ENCODE measurements around the gene ZNF507.
"Not testable (repeated sequence)": the region's sequence is repeated elsewhere in the genome, so short reads cannot be mapped to it uniquely, and the experiment has no call there.

Gene ZNF507

DNA sequence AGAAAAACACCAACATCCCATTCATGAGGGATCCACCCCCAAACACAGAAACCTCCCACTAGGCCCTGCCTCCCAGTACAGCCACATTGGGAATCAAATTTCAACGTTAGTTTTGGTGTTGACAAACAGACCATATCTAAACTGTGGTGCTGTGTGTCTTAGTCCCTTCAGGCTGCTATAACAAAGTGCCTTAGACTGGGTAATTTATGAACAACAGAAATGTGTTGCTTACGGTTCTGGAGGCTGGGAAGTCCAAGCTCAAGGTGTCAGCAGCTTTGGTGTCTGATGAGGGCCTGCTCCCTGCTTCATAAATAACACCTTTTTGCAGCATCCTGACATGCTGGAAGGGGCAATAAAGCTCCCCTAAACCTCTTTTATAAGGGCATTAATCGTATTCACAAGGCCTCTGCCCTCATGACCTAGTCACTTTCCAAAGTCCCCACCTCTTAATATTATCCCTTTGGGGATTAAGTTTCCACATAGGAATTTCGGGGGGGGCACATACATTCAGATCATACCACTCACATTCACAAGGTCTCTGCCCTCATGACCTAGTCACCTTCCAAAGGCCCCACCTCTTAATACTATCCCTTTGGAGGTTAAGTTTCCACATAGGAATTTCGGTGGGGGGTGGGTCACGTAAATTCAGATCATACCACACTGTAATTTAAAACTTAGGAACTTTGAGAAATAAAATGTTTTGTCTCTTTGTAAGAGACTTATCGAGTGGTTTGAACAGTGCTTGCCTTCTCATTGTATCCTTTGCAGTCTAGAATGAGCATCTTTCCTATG is 27.5 kb downstream of the ZNF507 start:
- DNase-seq: no peak

DNA sequence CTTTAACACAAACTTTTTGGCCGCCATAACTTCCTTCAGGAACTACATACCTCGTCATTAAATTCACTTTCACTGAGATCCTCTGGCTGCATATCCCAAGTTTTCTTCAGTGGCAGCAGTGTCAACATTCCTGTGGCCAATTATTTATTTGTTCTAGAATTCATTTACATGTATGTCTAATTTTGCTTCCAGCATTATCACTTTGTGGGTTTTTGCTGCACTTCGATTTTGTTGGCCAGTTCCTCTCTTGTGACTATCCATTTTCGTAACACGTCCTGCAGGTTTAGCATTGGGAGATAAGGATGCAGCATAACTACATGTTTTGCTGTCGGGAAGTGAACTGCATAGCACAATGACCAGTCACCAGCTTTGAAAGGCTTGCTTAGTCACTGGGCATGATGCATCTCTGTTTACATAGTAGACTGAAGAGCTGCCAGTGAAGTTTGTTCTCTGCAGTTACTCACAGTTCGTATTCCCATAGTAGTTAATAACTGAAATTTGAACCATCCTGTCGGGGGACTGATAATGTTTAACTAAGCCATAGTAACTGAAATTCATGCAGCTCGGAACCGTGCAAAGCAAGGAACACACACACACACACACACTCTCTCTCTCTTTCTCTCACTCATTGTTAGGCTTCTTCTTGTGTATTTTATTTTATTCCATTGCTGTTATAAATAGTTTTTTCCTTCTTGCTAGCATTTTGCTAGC is 28.3 kb downstream of the ZNF507 start:
- DNase-seq: peak; percentile 76

DNA sequence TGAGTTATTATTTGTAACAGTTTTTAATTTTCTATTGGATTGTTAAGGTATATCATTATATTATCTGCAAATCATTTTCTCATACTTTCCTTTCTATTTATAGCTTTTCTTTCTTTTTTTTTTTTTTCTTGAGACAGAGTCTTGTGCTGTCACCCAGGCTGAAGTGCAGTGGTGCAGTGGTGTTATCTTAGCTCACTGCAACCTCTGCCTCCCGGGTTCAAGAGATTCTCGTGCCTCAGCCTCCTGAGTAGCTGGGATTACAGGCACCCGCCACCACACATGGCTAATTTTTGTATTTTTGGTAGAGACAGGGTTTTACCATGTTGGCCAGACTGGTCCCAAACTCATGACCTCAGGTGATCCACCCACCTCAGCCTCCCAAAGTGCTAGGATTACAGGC is 29.0 kb downstream of the ZNF507 start:
- not testable (repeated sequence) for DNase-seq

DNA sequence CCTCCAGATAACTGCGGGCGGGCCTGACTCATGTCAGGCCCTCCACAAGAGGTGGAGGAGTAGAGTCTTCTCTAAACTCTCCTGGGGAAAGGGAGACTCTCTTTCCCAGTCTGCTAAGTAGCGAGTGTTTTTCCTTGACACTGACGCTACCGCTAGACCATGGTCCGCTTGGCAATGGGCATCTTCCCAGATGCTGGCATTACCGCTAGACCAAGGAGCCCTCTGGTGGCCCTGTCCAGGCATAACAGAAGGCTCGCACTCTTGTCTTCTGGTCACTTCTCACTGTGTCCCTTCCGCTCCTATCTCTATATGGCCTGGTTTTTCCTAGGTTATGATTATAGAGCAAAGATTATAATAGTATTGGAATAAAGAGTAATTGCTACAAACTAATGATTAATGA is 31.7 kb downstream of the ZNF507 start:
- peak; percentile 7 for DNase-seq

DNA sequence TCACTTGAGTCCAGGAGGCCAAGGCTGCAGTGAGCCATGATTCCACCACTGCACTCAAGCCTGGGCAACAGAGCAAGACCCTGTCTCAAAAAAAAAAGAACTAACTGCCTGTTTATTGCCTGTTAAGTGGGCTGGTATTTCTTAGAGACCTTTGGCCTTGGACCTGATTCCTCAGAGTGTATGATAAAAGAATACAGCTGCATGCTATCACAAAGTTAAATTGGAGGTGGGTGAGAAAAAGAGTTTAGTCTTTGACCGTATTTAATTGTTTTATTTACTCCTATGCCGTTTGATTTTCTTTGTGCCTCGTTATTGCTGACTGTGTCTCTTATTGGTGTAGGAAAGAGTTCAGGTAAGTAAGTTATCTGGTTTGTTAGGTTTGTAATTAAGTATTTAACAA is 34.9 kb downstream of the ZNF507 start:
- no peak for DNase-seq

DNA sequence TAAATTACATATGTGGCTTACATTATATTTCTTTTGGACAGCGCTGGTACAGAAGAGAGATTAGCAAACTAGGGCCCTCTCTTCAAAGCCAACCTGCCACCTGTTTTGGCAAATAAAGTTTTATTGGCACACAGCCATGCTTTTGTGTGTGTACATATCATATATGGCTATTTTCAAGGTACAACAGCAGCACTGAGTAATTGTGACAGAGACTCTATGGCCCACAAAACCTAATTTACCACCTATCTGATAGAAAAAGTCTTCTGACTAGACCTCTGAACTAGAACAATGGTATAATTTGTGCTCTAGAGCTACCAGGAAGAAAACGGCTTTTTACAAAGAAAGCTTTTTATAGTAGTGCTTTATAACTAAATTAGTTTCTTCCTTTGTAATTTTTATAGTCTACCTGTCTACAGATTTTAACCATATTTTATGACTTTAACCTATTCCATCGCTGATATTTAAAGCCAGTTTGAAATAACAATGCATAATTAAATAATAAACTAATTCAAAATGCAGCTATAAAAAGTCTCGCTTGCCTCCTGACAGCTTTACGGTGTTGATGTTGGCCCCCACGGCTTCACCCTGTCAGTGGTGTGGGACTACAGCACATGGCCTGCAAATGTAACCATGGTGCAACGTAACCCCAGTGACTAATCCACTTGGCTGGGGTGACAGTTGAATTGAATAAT is 42.4 kb downstream of the ZNF507 start:
- DNase-seq: peak; percentile 78

DNA sequence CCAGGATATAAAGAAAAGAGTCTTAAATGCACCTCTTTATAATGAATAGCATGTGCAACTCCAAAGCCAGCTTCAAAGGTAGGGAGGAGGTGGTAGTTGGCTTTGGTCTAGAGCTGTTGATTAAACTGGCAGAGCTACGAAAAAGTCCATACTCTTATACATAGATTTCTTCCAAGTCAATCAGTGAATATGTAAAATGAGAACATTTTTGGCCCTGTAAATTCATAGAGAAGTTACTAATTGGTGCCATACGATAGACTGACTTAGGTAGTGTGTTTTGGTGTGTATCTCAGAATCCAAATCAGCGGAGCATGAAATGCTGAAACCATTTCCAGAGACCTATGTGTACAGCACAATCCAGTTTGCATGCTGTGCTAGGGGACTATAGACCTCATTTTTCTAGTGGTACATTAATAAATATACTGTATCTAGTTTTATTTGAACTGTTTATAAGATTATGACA is 43.0 kb downstream of the ZNF507 start:
- peak; percentile 43 for DNase-seq

DNA sequence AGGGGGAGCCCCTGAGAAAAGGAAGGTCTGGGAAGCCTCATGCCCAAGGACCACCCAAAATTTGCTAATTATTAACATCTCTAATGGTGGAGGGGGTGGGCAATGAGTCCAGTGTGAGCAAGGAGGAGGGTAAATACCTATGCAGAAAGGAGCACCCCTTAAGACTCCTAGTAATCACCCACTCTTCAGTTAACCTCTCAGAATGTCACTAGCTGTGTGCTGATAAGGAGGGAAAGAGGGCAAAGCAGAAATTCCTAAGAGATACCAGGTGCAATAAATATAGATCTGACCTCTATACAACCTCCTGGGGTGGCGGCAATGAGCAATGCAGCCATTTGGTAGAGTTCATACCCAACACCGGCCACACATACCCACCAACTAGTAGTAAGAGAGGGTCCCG is 47.5 kb downstream of the ZNF507 start:
- no peak for DNase-seq

DNA sequence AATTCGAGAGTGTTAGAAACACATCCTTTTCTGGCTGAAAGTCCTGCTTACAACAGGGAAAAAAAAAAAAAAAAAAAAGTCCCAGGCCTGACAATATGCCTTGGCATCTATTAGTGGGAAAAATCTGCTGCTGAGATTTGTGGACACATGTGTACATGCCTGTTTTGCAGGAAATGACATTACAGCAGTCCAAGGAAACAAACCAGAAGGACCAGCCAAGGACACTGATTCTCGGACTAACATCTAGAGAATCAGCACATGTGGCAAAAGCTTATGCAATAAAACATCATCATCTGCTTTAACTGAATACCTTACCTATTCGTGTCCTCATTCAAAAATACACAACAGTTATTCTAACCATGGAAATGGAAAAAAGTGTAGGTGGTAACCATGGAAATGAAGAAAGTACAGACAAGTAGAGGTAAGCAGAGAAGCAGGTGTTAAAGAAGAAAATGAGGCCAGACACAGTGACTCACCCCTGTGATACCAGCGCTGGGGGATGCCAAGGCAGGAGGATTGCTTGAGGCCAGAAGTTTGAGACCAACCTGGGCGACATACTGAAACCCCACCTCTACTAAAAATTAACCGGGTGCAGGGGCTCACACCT is 50.7 kb downstream of the ZNF507 start:
- DNase-seq: no peak

DNA sequence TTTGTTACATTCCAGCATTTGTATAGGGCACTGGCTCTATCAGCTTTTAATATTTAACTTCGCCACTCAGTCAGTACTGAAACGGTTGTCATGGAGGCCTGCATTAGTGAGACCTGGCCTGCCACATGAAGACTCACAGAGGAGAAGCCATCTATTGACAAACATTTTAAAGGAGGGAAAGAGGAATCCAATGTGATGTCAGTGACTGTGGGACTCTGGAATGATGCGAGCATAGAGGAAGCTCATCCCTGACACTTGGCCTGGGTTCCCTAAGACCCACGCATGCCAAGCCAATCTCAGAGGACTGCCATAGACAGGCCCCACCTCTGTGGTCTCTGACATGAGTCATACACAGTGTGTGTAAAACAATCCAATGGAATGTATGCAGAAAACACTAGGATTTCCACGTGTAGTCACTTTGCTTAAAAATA is 52.3 kb downstream of the ZNF507 start:
- no peak for DNase-seq

DNA sequence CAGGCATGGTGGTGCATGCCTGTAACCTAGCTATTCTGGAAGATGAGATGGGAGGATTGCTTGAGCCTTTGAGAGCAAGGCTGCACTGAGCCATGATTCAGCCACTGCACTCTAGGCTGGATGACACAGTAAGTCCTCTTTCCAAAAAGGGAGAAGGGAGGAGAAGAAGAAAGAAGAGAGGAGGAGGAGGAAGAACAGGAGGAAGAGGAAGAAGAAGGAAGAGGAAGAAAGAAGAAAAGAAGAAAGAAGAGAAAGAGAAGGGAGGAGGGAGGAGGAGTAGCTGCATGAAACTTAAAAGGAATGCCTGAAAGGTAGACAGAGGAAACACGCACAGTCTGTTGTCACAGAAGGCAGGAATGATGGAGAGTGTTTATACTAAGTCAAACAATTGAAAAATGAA is 56.6 kb downstream of the ZNF507 start:
- DNase-seq: no peak

DNA sequence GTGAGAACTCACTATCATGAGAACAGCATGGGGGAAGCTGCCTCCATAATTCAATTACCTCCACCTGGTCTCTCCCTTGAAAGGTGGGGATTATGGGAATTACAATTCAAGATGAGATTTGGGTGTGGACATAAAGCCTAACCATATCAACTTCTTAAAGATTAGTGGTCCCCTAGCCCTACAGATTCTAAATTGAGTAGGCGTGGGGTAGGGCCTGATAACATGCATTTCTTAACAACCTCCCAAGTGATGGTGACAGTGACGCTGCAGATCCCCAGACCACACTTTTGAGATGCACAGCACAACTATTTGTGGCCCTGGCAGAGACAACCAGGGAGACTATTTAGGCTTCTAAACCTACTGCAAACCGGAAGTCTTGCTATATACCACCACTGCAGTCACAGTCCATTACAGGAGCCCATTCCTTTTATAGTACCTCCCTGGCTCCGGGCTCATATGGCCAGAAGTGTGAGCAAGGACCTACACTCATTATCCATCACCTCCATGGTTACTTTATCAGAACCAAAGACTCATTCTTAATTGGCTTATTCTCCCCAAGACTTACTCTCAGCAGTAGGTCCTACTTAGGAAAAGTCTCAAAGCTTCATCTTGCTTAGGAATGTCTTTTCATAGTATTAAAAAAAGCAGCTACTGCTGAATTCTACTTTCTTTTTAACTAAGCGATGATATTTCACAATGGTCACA is 58.0 kb downstream of the ZNF507 start:
- DNase-seq: no peak

DNA sequence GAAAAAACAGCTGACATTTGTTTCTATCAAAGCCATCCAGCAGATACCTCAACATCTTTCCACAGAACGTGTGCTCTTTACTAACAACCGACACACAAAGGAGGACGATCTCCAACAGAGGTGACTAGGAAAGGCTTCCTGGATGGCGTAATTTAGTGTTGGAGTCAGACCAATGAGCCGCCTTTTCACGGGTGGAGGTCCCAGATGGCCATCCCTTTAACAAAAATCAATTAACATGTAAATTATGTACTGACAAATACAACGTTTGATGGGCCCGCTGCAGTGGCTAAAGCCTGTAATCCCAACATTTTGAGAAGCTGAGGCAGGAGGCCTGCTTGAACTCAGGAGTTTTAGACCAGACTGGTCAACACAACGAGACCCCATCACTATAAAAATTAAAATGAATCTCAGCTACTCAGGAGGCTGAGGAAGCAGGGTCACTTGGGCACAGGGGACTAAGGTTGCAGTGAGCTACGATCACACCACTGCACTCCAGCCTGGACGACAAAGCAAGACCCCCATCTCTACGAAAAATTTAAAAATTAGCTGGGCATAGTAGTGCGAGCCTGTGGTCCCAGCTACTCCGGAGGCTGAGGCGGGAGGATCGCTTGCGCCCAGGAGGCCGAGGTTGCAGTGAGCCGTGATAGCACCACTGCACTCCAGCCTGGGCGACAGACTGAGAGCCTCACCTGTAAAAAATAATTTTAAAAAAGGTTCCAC is 59.0 kb downstream of the ZNF507 start:
- peak; percentile 73 for DNase-seq

DNA sequence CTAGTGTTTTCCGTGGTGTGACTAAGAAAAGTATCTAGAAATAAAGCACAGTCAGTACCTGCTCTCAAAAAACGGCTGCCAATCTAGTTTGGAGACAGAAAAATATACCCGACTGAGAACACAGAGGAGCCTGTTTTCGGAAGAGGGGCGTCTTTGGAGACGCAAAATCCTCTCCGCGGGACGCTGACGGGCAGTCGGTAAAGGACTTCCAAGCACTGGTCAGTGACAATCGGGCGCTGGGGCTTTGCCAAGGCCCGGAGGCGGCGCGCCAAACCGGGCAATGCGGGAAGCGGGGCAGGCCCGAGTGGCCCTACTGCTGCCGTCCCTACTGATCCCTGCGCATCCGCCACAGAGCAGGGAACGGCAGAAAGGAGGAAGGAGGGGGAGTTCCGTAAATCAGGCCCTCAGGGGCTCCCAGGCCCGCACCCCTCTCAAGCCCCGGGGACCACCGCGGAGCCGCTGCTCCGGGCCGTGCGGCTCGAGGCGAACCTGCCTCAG is 59.6 kb downstream of the ZNF507 start:
- peak; percentile 85 for DNase-seq

DNA sequence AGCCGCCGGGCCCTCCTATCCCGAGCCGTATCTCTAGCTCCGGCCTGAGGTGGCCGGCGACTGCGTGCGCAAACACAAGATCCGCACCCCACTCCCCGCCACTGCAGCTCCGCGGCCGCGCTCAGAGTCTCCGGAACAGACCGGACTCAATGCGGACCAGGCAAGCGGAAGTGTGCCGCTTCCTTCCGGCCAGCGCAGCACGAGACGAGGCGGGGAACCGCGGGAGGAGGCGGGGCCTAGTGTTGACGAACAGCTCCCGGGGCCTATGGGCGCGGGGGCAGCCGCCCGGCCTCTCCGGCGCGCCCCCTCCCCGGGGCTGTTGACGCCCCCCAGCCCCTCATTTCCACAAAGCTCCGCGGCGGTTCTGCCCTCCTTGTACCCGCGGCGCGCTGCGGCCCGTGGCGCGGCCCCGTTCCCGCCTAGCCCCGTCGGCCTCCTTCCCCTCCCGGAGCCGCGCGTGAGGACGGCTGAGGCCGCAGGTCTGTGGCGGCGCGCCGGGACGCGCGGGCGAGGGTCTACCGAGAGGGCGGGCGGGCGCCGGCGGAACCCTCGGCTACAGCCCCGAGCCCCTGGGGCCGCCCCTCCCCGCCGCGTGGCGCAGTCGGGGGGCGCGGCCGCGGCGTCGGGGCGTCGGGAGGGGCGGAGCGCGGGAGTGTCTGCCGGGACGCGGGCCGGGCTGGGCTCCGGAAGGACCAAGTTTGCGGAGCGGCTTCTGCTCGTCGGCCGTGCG is 60.2 kb downstream of the ZNF507 start, which contains the start of gene DPY19L3:
TSS of gene DPY19L3 (plus strand) at position 340 of the 730 bp plus-strand sequence. CDS start 2,484 bp downstream, outside the sequence.
- DNase-seq: peak; percentile 97

DNA sequence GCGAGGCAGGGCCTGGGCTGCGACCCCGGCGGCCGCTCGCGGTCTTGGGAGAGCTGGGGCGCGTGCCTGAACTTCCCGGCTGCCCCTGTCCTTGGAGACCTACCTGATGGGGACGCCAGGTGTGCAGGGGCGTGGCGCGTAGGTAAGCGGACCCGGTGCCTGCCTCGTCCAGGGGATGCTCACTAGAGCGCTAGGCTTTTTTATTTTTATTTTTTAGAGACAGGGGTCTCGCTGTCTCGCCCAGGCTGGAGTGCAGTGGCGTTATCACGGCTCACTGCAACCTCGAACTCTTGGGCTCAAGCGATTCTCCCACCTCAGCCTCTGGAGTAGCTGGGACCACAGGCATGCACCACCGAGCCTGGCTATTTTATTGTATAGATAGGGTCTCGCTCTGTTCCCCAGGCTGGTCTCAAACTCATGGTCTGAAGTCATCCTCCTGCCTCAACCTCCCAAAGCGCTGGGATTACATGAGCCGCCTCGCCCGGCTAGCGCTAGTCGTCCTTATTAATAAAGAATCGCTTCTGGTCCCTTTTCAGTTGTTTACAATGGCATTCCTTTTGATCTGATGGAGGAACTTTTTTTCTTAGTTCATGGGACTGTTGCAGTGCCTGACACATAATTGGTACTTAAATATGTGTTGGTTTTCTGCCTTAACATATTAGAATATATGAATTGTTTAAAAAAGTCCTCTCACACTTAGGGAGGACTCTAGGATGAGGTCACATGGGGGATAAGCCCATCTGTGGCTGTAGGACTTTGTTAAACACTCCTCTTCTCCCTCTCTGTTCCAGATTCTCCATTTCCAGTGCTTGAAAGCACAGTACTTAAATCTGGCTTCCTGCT is 61.0 kb downstream of the ZNF507 start:
- DNase-seq: peak; percentile 24

DNA sequence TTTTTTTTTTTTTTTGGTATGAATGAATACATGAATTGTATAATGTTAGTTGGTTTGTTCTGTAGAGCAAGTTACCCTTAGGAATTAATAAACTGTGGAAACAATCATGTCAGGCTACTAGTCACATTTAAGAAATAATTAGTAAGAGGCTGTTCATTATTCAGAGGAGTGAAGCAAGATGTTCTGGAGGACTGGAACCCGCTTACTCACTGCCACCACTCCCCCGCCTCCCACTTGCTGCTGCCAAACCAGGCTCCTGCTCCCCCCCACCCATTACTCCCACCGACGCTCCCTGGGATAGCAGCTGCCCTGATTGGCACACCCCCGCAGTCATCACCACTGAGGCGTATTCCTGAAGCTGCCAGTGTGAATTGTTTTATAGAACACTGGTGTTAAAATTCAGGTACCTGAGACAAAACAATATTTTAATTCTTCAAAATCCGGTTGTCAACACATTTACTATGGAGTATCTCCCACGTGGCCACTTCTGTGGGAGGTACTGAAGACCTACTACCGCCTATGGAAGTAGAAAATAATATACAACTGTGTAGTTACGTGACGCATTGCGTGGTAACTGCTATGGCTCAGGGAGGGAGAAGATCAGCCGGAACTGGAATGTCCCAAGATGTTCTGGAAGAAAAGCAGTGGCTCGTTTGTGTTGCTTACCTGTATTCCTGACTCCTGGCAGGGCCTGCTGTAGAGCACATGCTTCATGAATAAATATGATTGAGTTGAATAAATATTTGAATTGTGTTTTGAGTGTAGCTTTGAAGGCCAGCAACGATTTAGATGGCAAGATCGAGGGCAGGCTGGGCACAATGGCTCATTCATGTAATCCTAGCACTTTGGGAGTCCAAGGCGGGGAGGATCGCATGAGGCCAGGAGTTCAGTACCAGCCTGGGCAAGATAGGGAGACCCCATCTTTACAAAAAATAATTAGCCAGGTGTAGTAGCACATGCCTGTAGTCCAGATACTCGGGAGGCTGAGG is 61.9 kb downstream of the ZNF507 start:
- no peak for DNase-seq

DNA sequence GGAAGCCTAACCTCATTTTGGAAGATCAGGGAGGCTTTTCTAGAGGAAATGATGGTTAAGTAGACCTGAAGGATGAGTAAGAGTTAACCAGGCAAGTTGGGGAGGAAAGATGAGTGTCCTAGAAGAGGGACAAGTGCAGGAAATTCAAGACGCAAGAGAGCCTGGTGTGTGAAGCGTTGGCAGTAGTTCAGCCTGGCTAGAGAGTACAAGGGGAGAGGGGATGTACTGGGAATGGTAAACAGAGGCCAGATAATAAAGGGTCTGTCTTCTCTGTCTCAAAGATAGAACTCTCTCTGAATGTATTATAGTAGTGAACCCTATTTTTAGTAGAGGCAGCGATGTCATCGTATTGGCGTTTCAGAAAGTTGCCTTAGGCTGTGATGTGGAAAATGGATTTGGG is 69.8 kb downstream of the ZNF507 start:
- DNase-seq: no peak

DNA sequence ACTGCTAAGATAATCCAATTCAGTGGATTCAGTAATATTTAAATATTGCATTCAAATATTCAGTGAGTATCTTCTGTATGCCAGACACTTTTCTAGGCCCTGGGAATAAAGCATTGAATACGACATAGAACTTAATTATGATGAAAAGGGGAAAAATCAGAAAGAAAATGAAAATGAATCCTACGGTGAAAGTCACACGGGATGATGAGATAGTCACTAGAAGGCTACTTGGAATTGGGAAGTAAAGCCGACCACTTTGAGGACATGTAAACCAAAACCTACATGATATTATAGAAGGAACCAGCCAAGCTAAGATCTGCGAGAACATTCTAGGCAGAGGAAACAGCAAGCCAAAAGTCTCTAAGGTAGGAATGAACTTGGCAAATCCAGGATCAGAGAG is 70.3 kb downstream of the ZNF507 start:
- no peak for DNase-seq
